ENCODE results near the gene C17orf107. TPM values are rescaled to one million over a fixed set of nuclear protein-coding genes. Genes with fewer than 3 reads are reported as not detected.
A peak's percentile ranks its signal among the peaks of the same experiment; 100 is the strongest.

The C17orf107 gene
- total and polyA plus RNA-seq, 9 of the 15 experiments (the other 6 are each of a cell fraction or from before 2014, with no cell fraction given) = 0.05 to 0.29 (median 0.07) TPM; not detected in 4

DNA sequence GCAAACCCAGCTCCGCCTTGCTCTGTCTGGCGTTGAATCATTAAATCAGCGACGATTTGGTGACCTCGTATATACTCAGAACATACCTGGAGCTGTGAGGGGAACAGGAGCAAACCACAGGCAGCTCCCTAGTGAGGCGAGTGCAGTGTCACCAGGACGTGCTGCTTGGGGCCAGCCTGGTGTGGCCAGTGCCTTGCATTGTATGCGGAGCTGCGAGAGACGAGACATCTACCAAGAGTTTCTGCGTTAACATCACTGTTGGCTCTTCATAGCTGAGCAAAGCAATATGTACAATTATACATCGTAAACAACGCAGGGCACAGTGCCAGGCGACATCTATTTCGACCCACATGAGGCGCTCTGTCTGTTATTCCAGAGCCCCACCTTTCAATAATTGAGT lies 38.3 kb upstream of the C17orf107 start:
- TF ChIP-seq ZNF165 (CRISPR knock-in tag; IDR thresholded peaks at IDR 0.05; ENCODE audit: borderline replicate concordance) (no peak), ZC3H8 (IDR thresholded peaks at IDR 0.05) (no peak)
- Histone ChIP-seq H3K9me3 (replicated peaks; ENCODE audit: control insufficient read depth, insufficient read depth, low read depth, low read length) (no peaks in the 10 kb centered on the region), H3K27ac (ENCODE audit: extremely low read depth, low read depth, low read length) (no peak overlapping the region), H3K4me2 (ENCODE audit: insufficient read depth, low read length) (no peak overlapping the region), H3K79me2 (ENCODE audit: control insufficient read depth, insufficient read depth, low read length) (peaks cover 24% of the 10 kb centered on the region; the same call in 2 of the 3 replicates), H4K20me1 (replicated peaks; ENCODE audit: control insufficient read depth, insufficient read depth, low read length) (no peaks in the 10 kb centered on the region; the same call in none of the 2 replicates), H3K4me1 (replicated peaks in 1 of 2; ENCODE audit: control insufficient read depth in 2 of 2, insufficient read depth in 2 of 2, low read length in 2 of 2) (peaks cover 6 to 10% of the 10 kb centered on the region in 2 experiments; a peak in 4 of 5 replicates), H2AFZ (ENCODE audit: low read depth, low read length) (no peak overlapping the region), H3K4me3 (no peak overlapping the region), H3K9ac (ENCODE audit: insufficient read depth in 1 of 2, low read depth in 2 of 2, low read length in 2 of 2) (no peak overlapping the region), H3K27me3 (ENCODE audit: control insufficient read depth in 2 of 2, insufficient read depth in 2 of 2, low read length in 2 of 2) (no peaks in the 10 kb centered on the region), H3K9me1 (ENCODE audit: control insufficient read depth, insufficient read depth, low read length) (no peaks in the 10 kb centered on the region), H3K36me3 (ENCODE audit: control insufficient read depth, insufficient read depth, low read length) (peaks cover 26% of the 10 kb centered on the region; the same call in 2 of the 3 replicates)
- CTCF ChIA-PET (ENCODE audit: low intra/inter-chr PET ratio) = no interaction called here
- WGBS (ENCODE audit: insufficient coverage, low coverage, missing lambda C conversion rate) = 95% methylated on average over 12 of the region's 16 CpGs
- DNase-seq (ENCODE audit: extremely low read depth in 1 of 4, low spot score in 3 of 4) = no peak
- FAIRE-seq = no peak
- POLR2A ChIA-PET = interaction anchor here (0.9 to 1.0 kb wide), 2 partner anchors 11 to 23 kb away, joined by 3 to 4 read pairs; no protein-coding TSS in a partner anchor
- BruUV-seq (replicated peaks) = no TSS peak
- no peak for ATAC-seq
- intact Hi-C loops (cut with micrococcal nuclease) (no loop called here), in situ Hi-C loops (cut with MboI) (no loop called here)

DNA sequence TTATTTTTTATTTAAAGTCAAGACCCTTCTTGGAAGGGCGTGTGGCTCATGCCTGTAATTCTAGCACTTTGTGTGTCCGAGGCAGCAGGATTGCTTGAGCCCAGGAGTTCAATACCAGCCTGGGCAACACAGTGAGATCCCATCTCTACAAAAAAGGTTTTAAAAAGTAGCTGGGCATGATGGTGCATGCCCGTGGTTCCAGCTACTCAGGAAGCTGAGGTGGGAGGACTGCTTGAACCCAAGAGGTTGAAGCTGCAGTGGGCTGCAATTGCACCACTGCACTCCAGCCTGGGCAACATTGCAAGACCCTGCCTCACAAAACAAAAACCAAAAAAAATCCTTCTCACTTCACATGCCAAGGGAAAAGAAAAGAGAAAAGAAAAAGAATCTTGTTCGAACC lies 36.6 kb upstream of the C17orf107 start:
- Histone ChIP-seq H3K79me2 (ENCODE audit: control insufficient read depth, insufficient read depth, low read length) (peaks cover 11% of the 10 kb centered on the region; the same call in 2 of the 3 replicates), H4K20me1 (replicated peaks; ENCODE audit: control insufficient read depth, insufficient read depth, low read length) (no peaks in the 10 kb centered on the region), H3K4me3 (no peak overlapping the region), H3K27ac (ENCODE audit: extremely low read depth, low read depth, low read length) (no peak overlapping the region), H3K9ac (ENCODE audit: insufficient read depth in 1 of 2, low read depth in 2 of 2, low read length in 2 of 2) (no peak overlapping the region), H3K4me1 (replicated peaks in 1 of 2; ENCODE audit: control insufficient read depth in 2 of 2, insufficient read depth in 2 of 2, low read length in 2 of 2) (no peaks in the 10 kb centered on the region; a peak in 1 of 5 replicates), H3K4me2 (ENCODE audit: insufficient read depth, low read length) (no peak overlapping the region), H3K9me1 (ENCODE audit: control insufficient read depth, insufficient read depth, low read length) (no peaks in the 10 kb centered on the region), H2AFZ (ENCODE audit: low read depth, low read length) (no peak overlapping the region), H3K27me3 (ENCODE audit: control insufficient read depth in 2 of 2, insufficient read depth in 2 of 2, low read length in 2 of 2) (no peaks in the 10 kb centered on the region), H3K36me3 (ENCODE audit: control insufficient read depth, insufficient read depth, low read length) (peaks cover 19% of the 10 kb centered on the region; the same call in 2 of the 3 replicates), H3K9me3 (replicated peaks; ENCODE audit: control insufficient read depth, insufficient read depth, low read depth, low read length) (no peaks in the 10 kb centered on the region)
- no peak for FAIRE-seq
- 89% methylated on average over 4 of the region's 4 CpGs for WGBS (ENCODE audit: insufficient coverage, low coverage, missing lambda C conversion rate)
- ChIA-PET POLR2A (no interaction called here), CTCF (ENCODE audit: low intra/inter-chr PET ratio) (no interaction called here)
- ATAC-seq = no peak
- no peak for DNase-seq (ENCODE audit: extremely low read depth in 1 of 4, low spot score in 3 of 4)
- TF ChIP-seq TFAM (CRISPR knock-in tag; conservative IDR thresholded peaks at IDR 0.05) (no peak), ZNF121 (CRISPR knock-in tag; conservative IDR thresholded peaks at IDR 0.05) (peak; percentile 61)
- in situ Hi-C loops (cut with MboI) = no loop called here
- intact Hi-C loops (cut with micrococcal nuclease) = no loop called here
- BruUV-seq (replicated peaks) = no TSS peak
